ENCODE measurements around the gene LCE2C.

Gene LCE2C

DNA sequence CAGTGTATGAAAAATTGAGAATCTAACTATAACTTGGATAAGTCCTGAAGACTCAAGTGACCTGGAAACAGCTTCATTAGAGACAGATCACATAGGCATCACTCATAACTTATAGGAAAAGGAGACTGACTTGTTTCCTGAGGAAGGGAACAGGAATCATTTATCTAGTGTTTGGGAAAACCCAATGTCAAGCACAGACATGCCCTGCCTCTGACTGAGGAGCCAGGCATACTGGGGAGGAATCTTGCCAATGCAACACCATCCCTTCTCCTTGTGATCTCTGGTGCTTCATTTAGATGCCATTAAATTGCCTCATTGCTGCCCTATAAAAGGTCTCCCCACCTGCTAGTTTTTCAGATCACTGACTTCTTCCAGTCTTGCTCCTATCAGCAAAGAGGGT lies 43.2 kb downstream of the LCE2C start:
- no peak for DNase-seq (ENCODE audit: low read depth in 1 of 2, low spot score in 1 of 2)

DNA sequence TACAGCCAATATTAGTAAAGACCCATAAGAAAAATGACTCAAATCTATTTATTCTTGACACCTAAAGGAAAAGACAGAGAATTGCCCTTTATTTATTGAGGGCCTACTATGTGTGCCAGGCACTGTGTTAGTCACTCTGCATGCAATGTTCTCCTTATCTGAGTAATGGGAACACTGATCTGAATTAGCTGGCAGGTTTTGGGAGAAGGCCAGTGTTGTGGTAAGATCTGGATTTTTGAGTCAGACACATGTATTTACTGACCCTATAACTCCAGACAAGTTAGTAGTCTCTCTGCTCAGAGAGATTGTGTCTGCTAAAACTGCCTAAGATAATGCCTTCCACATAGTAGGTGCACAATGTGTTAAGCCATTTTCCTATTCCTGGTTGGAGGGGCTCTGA lies 50.2 kb downstream of the LCE2C start:
- no peak for DNase-seq (ENCODE audit: low read depth in 1 of 2, low spot score in 1 of 2)

All from activated CD4-positive, alpha-beta T cell treated with anti-CD3 and anti-CD28 coated beads, Interleukin-2, amount 50 U/mL, for 24 hours (primary cell).